Fibroblast of lung (primary cell): ENCODE results near the gene CINP. TPM values are rescaled to one million over a fixed set of nuclear protein-coding genes. Genes with fewer than 3 reads are reported as not detected.
"Not testable (repeated sequence)": the region's sequence is repeated elsewhere in the genome, so short reads cannot be mapped to it uniquely, and the experiment has no call there.

Experiments used
- DNase-seq, 2 donors: peaks; one replicate each; pipeline versions ENCODE4 v3.0.0 to v3.0.0-alpha.2; 2010; ENCODE audit warnings: low read depth in 2 of 2
- H2AFZ ChIP-seq: 2 replicates; pipeline ENCODE4 v1.5.1; 2012; ENCODE audit warnings: low read length, control low read depth, inconsistent platforms
- H3K27ac ChIP-seq: 2 replicates; pipeline ENCODE4 v1.5.1; 2011; ENCODE audit warnings: low read length, control low read depth; ENCODE audit not compliant: insufficient read depth
- H3K27me3 ChIP-seq: 2 replicates; pipeline ENCODE4 v1.5.1; 2011; ENCODE audit warnings: mild to moderate bottlenecking, low read length; ENCODE audit not compliant: control insufficient read depth, insufficient read depth
- H3K36me3 ChIP-seq: 2 replicates; pipeline ENCODE4 v1.5.1; 2011; ENCODE audit warnings: low read length; ENCODE audit not compliant: control insufficient read depth, insufficient read depth
- H3K4me1 ChIP-seq: 2 replicates; pipeline ENCODE4 v1.5.1; 2011; ENCODE audit warnings: low read length; ENCODE audit not compliant: control insufficient read depth, insufficient read depth; ENCODE audit errors: extremely low read depth
- H3K4me2 ChIP-seq: 2 replicates; pipeline ENCODE4 v1.5.1; 2011; ENCODE audit warnings: low read length, control low read depth; ENCODE audit not compliant: insufficient read depth; ENCODE audit errors: extremely low read depth
- H3K4me3 ChIP-seq, 4 experiments: fragments of 200-600 bp in 1 of 4; sonication (generic) in 1 of 4; replicated peaks in 1 of 4; 2 replicates each; pipeline ENCODE4 v1.5.1; 2011 to 2016; ENCODE audit warnings: low read length in 4 of 4, low read depth in 3 of 4, mild to moderate bottlenecking in 3 of 4, control low read depth in 2 of 4, inconsistent platforms in 1 of 4, mixed read lengths in 1 of 4; ENCODE audit not compliant: insufficient read depth in 1 of 4; ENCODE audit errors: control extremely low read depth in 1 of 4
- H3K79me2 ChIP-seq: 2 replicates; pipeline ENCODE4 v1.5.1; 2012; ENCODE audit warnings: mild to moderate bottlenecking, low read length, inconsistent platforms; ENCODE audit not compliant: control insufficient read depth, insufficient read depth
- H3K9ac ChIP-seq: 2 replicates; pipeline ENCODE4 v1.5.1; 2011; ENCODE audit warnings: mild to moderate bottlenecking, low read length, control low read depth; ENCODE audit not compliant: insufficient read depth
- H3K9me3 ChIP-seq: 2 replicates; pipeline ENCODE4 v1.5.1; 2012; ENCODE audit warnings: low read depth, low read length; ENCODE audit not compliant: control insufficient read depth, insufficient read depth
- H4K20me1 ChIP-seq: 2 replicates; pipeline ENCODE4 v1.5.1; 2011; ENCODE audit warnings: low read length; ENCODE audit not compliant: control insufficient read depth, insufficient read depth; ENCODE audit errors: extremely low read depth
- CTCF ChIP-seq, 2 donors: IDR thresholded peaks in 1 of 2; conservative IDR thresholded peaks in 1 of 2; 1 replicate in 1 of 2; 2 replicates in 1 of 2; pipeline ENCODE4 v1.5.1; 2011 to 2012; ENCODE audit warnings: low read length in 2 of 2, control low read depth in 1 of 2, inconsistent platforms in 1 of 2, low read depth in 1 of 2, mild to moderate bottlenecking in 1 of 2
- EZH2 ChIP-seq: IDR thresholded peaks from 2 replicates; pipeline ENCODE4 v1.5.1; 2012; ENCODE audit warnings: low read length, control low read depth, mild to moderate bottlenecking; ENCODE audit errors: missing control alignments
- polyA plus RNA-seq, 2 donors: library from polyadenylated mRNA; depleted of rRNA in 1 of 2; stranded (reverse) in 1 of 2; unstranded in 1 of 2; fragments of >200 nt; gene quantifications; 2 replicates each; pipeline ENCODE4 v1.2.1, GENCODE V29; 2011 to 2012; ENCODE audit warnings: missing spikeins in 1 of 2
- total RNA-seq: library from RNA; depleted of rRNA; stranded (reverse); fragments of >200 nt; gene quantifications from 2 replicates; pipeline ENCODE4 v1.2.1, GENCODE V29; 2014

The CINP gene
- total and polyA plus RNA-seq, 2 donors (not counting 1 experiment from before 2014, with no cell fraction given), result 42.8 to 71.8 TPM

- no peak for TF ChIP-seq EZH2
- no peak for TF ChIP-seq CTCF (conservative IDR thresholded peaks at IDR 0.05 in 1 of 2, IDR thresholded peaks at IDR 0.05 in 1 of 2; ENCODE audit: low read depth in 1 of 2, low read length in 2 of 2)
- peak within 1 kb of the TSS; percentile 96 for H2AFZ ChIP-seq
- H3K4me1 ChIP-seq, result peaks cover 2% of the 10 kb centered on the region
- H3K4me2 ChIP-seq, result peak within 1 kb of the TSS; percentile 77
- H3K36me3 ChIP-seq, result no peaks in the 10 kb centered on the region
- H3K9me3 ChIP-seq, result no peaks in the 10 kb centered on the region
- no peaks in the 10 kb centered on the region for H3K27me3 ChIP-seq
- peak within 1 kb of the TSS; percentile 90 for H3K27ac ChIP-seq
- H3K4me3 ChIP-seq, result peak within 1 kb of the TSS; percentile 76 to 87 (median 82)
- H3K9ac ChIP-seq, result peak within 1 kb of the TSS; percentile 88
- no peaks in the 10 kb centered on the region for H3K79me2 ChIP-seq
- DNase-seq, result peak; percentile 91 to 94
- no peaks in the 10 kb centered on the region for H4K20me1 ChIP-seq
These were observed 57.8 kb downstream of the CINP start, which contains the start of gene MOK for GRCh38 chr14:102304611-102305506. Gene MOK, minus strand, starts transcription at chr14:102305164. Its CDS starts 196 bp downstream, at chr14:102304968.

GRCh38 chr14:102303664-102304063 lies 59.0 kb downstream of the CINP start:
- no peaks in the 10 kb centered on the region for H3K79me2 ChIP-seq
- no peaks in the 10 kb centered on the region for H4K20me1 ChIP-seq
- TF ChIP-seq CTCF (conservative IDR thresholded peaks at IDR 0.05 in 1 of 2, IDR thresholded peaks at IDR 0.05 in 1 of 2; ENCODE audit: low read depth in 1 of 2, low read length in 2 of 2), result no peak
- TF ChIP-seq EZH2, result no peak
- no peak overlapping the region for H3K9ac ChIP-seq
- no peak overlapping the region for H3K27ac ChIP-seq
- H3K27me3 ChIP-seq, result no peaks in the 10 kb centered on the region
- no peaks in the 10 kb centered on the region for H3K36me3 ChIP-seq
- no peak overlapping the region for H3K4me2 ChIP-seq
- peaks cover 2% of the 10 kb centered on the region for H3K4me1 ChIP-seq
- no peak overlapping the region for H2AFZ ChIP-seq
- peak overlapping the region in 1 of 4 experiments; percentile 86 for H3K4me3 ChIP-seq
- no peaks in the 10 kb centered on the region for H3K9me3 ChIP-seq
- DNase-seq, result no peak

- H3K4me1 ChIP-seq, H3K9me3 ChIP-seq, H3K27me3 ChIP-seq, H2AFZ ChIP-seq, H4K20me1 ChIP-seq, H3K4me2 ChIP-seq, DNase-seq, H3K27ac ChIP-seq, H3K36me3 ChIP-seq, H3K9ac ChIP-seq, H3K4me3 ChIP-seq, H3K79me2 ChIP-seq: not testable (repeated sequence)
These were observed 64.2 kb downstream of the CINP start for GRCh38 chr14:102298303-102299070.

Other genes with a start within 250 kb of the CINP start
- gene WDR20, start 223.0 kb downstream of the CINP start, total RNA-seq, result 13.4 and 17.8 TPM in 2 replicates
- 16.1 and 17.2 TPM in 2 replicates for gene WDR20, start 223.0 kb downstream of the CINP start, polyA plus RNA-seq
- gene MOK, start 57.7 kb downstream of the CINP start, total RNA-seq, result 3.6 and 4.3 TPM in 2 replicates
- 4.7 and 5.9 TPM in 2 replicates for gene MOK, start 57.7 kb downstream of the CINP start, polyA plus RNA-seq
- gene ZNF839, start 43.1 kb downstream of the CINP start, total RNA-seq, result 8.2 and 8.8 TPM in 2 replicates
- gene ZNF839, start 43.1 kb downstream of the CINP start, polyA plus RNA-seq, result 5.7 and 6.6 TPM in 2 replicates
- gene TECPR2, start 51 bp upstream of the CINP start, total RNA-seq, result 10.3 and 17.8 TPM in 2 replicates
- gene TECPR2, start 51 bp upstream of the CINP start, polyA plus RNA-seq, result 9.2 and 10.5 TPM in 2 replicates
- gene ANKRD9, start 146.9 kb upstream of the CINP start, total RNA-seq, result 13.6 and 22.0 TPM in 2 replicates
- gene ANKRD9, start 146.9 kb upstream of the CINP start, polyA plus RNA-seq, result 2.7 and 4.4 TPM in 2 replicates
- 6.7 and 11.4 TPM in 2 replicates for gene RCOR1, start 229.8 kb upstream of the CINP start, total RNA-seq
- gene RCOR1, start 229.8 kb upstream of the CINP start, polyA plus RNA-seq, result 18.7 and 19.6 TPM in 2 replicates